HL-60 (cell line): Measurements from ENCODE around the gene DOCK2.

Experiments used
- POLR2AphosphoS5 ChIP-seq: IDR thresholded peaks from 2 replicates; pipeline ENCODE4 v1.6.1; 2012; ENCODE audit warnings: low read depth
- TF ChIP-seq, protein P1 (sequence below): IDR thresholded peaks from one replicate; pipeline ENCODE4 v1.5.1; 2011; ENCODE audit warnings: low read length, control low read depth, inconsistent platforms; ENCODE audit not compliant: insufficient read depth

DNA sequence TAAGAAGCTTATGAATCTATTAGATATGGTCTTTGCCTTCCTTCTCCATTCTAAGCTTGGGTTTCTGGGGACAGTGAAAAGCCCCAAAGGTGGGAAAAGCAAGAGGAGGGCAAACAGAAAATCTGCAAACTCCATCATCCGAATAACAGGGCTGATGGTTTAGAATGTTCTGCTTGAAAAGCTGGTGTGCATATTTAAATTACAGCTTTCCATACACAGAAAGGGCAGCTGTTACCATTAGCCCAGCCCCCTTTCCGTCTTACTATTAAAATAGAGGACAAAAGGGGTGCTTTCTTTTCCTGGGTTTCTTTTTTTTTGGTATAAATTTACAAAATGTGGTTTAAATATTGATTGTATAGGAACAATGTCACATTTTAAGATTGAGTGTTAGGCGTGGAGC, 321.2 kb downstream of the DOCK2 start:
- TF ChIP-seq, protein P1, sequence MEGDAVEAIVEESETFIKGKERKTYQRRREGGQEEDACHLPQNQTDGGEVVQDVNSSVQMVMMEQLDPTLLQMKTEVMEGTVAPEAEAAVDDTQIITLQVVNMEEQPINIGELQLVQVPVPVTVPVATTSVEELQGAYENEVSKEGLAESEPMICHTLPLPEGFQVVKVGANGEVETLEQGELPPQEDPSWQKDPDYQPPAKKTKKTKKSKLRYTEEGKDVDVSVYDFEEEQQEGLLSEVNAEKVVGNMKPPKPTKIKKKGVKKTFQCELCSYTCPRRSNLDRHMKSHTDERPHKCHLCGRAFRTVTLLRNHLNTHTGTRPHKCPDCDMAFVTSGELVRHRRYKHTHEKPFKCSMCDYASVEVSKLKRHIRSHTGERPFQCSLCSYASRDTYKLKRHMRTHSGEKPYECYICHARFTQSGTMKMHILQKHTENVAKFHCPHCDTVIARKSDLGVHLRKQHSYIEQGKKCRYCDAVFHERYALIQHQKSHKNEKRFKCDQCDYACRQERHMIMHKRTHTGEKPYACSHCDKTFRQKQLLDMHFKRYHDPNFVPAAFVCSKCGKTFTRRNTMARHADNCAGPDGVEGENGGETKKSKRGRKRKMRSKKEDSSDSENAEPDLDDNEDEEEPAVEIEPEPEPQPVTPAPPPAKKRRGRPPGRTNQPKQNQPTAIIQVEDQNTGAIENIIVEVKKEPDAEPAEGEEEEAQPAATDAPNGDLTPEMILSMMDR, result no peak
- no peak for TF ChIP-seq POLR2AphosphoS5
